Activated naive CD4-positive, alpha-beta T cell treated with anti-CD3 and anti-CD28 coated beads, Interleukin-2, amount 50 U/mL, for 72 hours (primary cell): Measurements from ENCODE around the gene MAGT1. TPM values are rescaled to one million over a fixed set of nuclear protein-coding genes. Genes with fewer than 3 reads are reported as not detected.
A peak's percentile ranks its signal among the peaks of the same experiment; 100 is the strongest.
"Not testable (repeated sequence)": the region's sequence is repeated elsewhere in the genome, so short reads cannot be mapped to it uniquely, and the experiment has no call there.

Experiments
- ATAC-seq, 2 donors: fragments of 150-1000 bp; cut with Tn5 transposase; 2 replicates each; pipeline ENCODE4 v1.10.0; 2021; ENCODE audit warnings: mild to moderate bottlenecking in 2 of 2, moderate library complexity in 2 of 2
- DNase-seq, 2 donors: peaks; one replicate each; pipeline ENCODE4 v3.0.0; 2021 to 2022; ENCODE audit warnings: low spot score in 2 of 2
- H3K27ac Mint-ChIP-seq, 2 donors: one replicate each; pipeline ENCODE4 v1.8.0; 2022; ENCODE audit warnings: mild to moderate bottlenecking in 2 of 2, mixed read lengths in 2 of 2
- H3K36me3 Mint-ChIP-seq, 2 donors: one replicate each; pipeline ENCODE4 v1.8.0; 2022; ENCODE audit warnings: mixed read lengths in 2 of 2
- H3K9me3 Mint-ChIP-seq, 2 donors: one replicate each; pipeline ENCODE4 v1.8.0; 2022; ENCODE audit warnings: mixed read lengths in 2 of 2
- total RNA-seq, 2 donors: library from RNA; stranded (reverse); gene quantifications; one replicate each; pipeline ENCODE4 v1.2.3, GENCODE V29; 2022

The MAGT1 gene
- 10 to 100 TPM; 26.5 to 39.5 TPM for total RNA-seq

- ATAC-seq (peak; percentile 94 to 96), DNase-seq (peak; percentile 78 to 91)
- Mint-ChIP-seq H3K36me3 (peaks cover 15 to 21% of the 10 kb centered on the region in 2 donors), H3K9me3 (no peaks in the 10 kb centered on the region), H3K27ac (peak within 1 kb of the TSS; percentile 99)
Measured at GRCh38 chrX:77894921-77895886, at the start of gene MAGT1. Gene MAGT1 (minus strand): TSS chrX:77895435. CDS start chrX:77895410, 25 bp downstream.

DNA sequence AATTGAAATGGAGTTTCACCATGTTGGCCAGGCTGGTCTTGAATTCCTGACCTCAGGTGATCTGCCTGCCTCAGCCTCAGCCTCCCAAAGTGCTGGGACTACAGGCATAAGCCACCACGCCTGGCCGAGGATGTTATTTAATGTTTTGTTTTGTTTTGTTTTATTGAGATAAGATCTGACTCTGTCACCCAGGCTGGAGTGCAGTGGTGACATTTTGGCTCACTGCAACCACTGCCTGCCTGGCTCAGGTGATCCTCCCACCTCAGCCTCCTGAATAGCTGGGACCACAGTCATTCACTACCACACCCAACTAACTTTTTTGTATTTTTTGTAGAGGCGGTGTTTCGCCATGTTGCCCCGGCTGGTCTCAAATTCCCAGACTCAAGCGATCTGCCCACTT lies 49.8 kb upstream of the MAGT1 start:
- not testable (repeated sequence) for H3K27ac Mint-ChIP-seq, DNase-seq, H3K36me3 Mint-ChIP-seq, H3K9me3 Mint-ChIP-seq, ATAC-seq

DNA sequence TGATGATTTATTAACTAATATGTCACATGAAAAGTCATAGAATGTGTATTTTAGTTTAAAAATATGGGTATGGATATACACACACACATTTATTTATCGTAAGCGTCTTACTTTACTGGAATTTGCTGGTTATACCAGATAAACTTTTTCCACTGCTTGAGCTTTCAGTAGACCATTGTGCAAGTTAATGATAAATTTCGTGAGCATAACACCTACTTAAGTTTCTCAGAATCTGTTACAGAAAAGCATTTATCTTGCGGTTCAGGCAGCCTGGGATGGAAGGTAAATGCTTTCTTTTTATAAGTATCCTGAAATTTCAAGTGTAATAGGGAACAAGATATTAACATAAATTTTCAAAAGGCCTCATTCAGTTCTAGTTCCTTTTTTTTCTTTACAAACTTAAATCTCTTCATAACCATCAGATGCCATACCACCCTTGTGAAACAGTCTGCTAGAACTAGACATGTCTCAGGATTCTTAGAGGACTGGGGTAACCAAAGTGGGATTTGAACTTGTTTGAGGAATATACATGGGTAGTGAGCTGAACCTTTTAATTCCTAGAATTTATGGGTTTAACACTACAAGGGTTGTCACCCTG lies 42.9 kb upstream of the MAGT1 start:
- DNase-seq (no peak), ATAC-seq (no peak)
- Mint-ChIP-seq H3K27ac (no peak overlapping the region), H3K9me3 (no peaks in the 10 kb centered on the region), H3K36me3 (no peaks in the 10 kb centered on the region)

GRCh38 chrX:77937291-77937690 lies 42.1 kb upstream of the MAGT1 start:
- no peaks in the 10 kb centered on the region for H3K36me3 Mint-ChIP-seq
- no peak for ATAC-seq
- no peak overlapping the region for H3K27ac Mint-ChIP-seq
- DNase-seq, result no peak
- no peaks in the 10 kb centered on the region for H3K9me3 Mint-ChIP-seq

- DNase-seq (no peak), ATAC-seq (no peak)
- no peak overlapping the region for H3K27ac Mint-ChIP-seq
- no peaks in the 10 kb centered on the region for H3K9me3 Mint-ChIP-seq
- H3K36me3 Mint-ChIP-seq, result no peaks in the 10 kb centered on the region
Measured at GRCh38 chrX:77936299-77936698, 41.1 kb upstream of the MAGT1 start.

DNA sequence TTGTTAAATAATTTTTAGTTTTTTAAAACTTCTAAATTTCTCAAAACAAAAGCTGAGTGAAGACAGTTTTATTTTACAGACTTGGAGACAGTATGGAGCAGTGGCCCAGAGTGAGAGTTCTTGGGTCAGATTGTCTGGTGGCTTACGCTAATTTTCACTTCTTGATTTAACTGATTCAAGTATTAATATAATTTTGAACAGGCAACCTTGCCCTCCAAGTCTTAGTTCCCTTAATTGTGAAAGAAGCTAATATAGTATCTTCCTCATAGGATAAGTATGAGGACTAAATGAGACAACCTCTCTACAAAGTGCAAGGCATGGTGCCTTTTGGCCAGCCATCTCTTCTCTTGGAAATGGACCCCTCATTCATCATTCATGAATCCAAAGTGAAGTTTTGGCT lies 40.7 kb upstream of the MAGT1 start:
- DNase-seq, result no peak

DNA sequence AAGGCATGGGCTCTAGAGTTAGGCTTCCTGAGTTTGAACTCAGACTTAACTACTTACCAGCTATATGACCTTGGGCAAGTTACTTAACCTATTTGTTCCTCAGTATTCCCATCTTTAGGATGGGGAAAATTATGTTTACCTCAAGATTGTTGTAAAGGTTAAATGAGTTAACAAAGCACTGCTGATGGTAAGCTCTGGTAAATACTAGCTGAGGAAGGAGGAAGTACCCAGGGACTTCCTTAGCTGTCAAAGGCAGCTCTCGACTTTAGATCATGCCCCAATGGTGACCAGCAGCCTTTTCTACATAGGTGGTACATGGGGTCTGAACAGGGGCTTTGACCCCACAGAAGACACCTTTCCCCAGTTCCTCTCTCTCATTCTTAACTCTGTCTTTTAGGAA lies 35.3 kb upstream of the MAGT1 start:
- DNase-seq (no peak), ATAC-seq (no peak)
- no peaks in the 10 kb centered on the region for H3K9me3 Mint-ChIP-seq
- H3K27ac Mint-ChIP-seq, result no peak overlapping the region
- no peaks in the 10 kb centered on the region for H3K36me3 Mint-ChIP-seq

More for the DNA sequence above, 40.7 kb upstream of the MAGT1 start:
- Mint-ChIP-seq H3K36me3 (no peaks in the 10 kb centered on the region), H3K27ac (no peak overlapping the region), H3K9me3 (no peaks in the 10 kb centered on the region)
- no peak for ATAC-seq

DNA sequence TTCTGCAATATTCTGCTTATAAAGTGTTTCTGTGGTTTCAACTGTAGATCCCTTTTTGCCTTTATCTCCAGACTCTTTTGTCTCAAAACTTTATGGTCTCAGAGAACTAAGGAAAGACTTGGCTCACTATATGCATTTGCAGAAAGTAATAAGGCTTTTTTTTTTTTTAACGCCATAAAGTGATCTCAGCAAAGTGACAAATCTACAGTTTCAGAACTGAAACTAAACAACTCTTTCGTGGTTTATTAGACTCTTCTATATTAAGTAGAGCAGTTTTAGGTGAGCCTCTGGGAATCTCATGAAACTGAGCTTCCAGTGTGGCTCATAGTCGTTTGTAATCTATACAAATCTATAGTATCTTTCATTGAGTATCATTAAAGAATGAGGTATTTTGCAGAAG lies 30.5 kb upstream of the MAGT1 start:
- peaks cover 0 to 4% of the 10 kb centered on the region in 2 donors for H3K9me3 Mint-ChIP-seq
- no peak overlapping the region for H3K27ac Mint-ChIP-seq
- DNase-seq (no peak), ATAC-seq (peak in 1 of 2 donors; percentile 13)
- no peaks in the 10 kb centered on the region for H3K36me3 Mint-ChIP-seq

DNA sequence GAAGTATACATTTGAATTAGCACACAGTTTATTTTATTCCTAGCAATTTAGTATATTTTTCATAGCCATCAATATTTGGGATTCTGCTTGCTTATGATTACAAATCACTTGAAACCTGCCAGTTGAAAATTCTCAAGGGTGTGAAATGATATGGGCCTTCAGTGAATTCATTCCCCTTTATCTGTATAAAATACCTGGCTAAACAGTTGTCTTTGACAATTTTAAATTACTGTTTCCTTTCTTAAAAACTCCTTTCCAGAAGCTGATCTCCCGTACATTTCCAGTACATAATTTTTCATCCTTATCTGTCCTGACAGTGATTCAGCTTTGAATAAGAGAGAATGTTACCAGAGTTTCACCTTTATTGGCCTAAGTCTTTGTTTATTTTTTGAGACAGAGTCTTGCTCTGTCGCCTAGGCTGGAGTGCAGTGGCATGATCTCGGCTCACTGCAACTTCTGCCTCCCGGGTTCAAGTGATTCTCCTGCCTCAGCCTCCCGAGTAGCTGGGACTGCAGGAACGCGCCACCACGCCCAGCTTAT lies 29.2 kb upstream of the MAGT1 start:
- Mint-ChIP-seq H3K27ac (no peak overlapping the region), H3K36me3 (no peaks in the 10 kb centered on the region), H3K9me3 (peaks cover 0 to 4% of the 10 kb centered on the region in 2 donors)
- ATAC-seq (no peak), DNase-seq (no peak)

DNA sequence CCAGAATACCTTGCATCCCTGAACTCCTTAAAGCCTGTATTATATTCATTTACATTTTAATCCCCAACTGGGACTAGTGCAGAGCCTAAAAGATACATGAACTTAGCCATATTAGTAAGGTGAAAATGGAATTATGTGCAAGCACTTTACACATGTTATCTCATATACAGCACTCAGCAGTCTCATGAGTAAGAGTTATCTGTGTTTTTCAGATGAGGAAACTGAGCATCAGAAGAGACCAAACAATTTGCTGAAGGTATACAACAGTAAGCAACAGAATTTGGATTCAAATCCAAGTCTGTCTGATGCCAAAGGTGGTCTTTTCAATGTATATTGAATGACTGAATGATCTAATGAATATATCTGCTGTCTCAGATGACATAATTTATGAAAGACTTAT lies 27.6 kb upstream of the MAGT1 start:
- ATAC-seq (no peak), DNase-seq (no peak)
- Mint-ChIP-seq H3K27ac (no peak overlapping the region), H3K9me3 (peaks cover 0 to 4% of the 10 kb centered on the region in 2 donors), H3K36me3 (no peaks in the 10 kb centered on the region)

- not testable (repeated sequence) for H3K27ac Mint-ChIP-seq
Measured at GRCh38 chrX:77919370-77919769, 24.1 kb upstream of the MAGT1 start.

GRCh38 chrX:77918568-77918967 lies 23.3 kb upstream of the MAGT1 start:
- Mint-ChIP-seq H3K9me3 (peaks cover 0 to 4% of the 10 kb centered on the region in 2 donors), H3K27ac (no peak overlapping the region), H3K36me3 (no peaks in the 10 kb centered on the region)
- no peak for ATAC-seq
- no peak for DNase-seq

More at GRCh38 chrX:77919370-77919769, 24.1 kb upstream of the MAGT1 start:
- DNase-seq, H3K9me3 Mint-ChIP-seq, ATAC-seq, H3K36me3 Mint-ChIP-seq: not testable (repeated sequence)

GRCh38 chrX:77917294-77917933 lies 22.2 kb upstream of the MAGT1 start:
- DNase-seq (no peak), ATAC-seq (no peak)
- Mint-ChIP-seq H3K36me3 (no peaks in the 10 kb centered on the region), H3K27ac (peak overlapping the region; percentile 12 to 66), H3K9me3 (peaks cover 0 to 4% of the 10 kb centered on the region in 2 donors)

GRCh38 chrX:77910108-77910840 lies 15.0 kb upstream of the MAGT1 start, which contains the start of gene ATP7A:
Gene ATP7A (plus strand): TSS chrX:77910693. CDS start chrX:77971642, 60,949 bp downstream.
- ATAC-seq, result peak; percentile 94 to 95
- Mint-ChIP-seq H3K36me3 (peaks cover 0 to 6% of the 10 kb centered on the region in 2 donors), H3K9me3 (no peaks in the 10 kb centered on the region), H3K27ac (peak within 1 kb of the TSS; percentile 96 to 97)
- DNase-seq, result peak; percentile 79 to 86

GRCh38 chrX:77901506-77901905 lies 6.3 kb upstream of the MAGT1 start:
- peak overlapping the region in 1 of 2 donors; percentile 98 for H3K27ac Mint-ChIP-seq
- peaks cover 10 to 25% of the 10 kb centered on the region in 2 donors for H3K36me3 Mint-ChIP-seq
- H3K9me3 Mint-ChIP-seq, result no peaks in the 10 kb centered on the region
- no peak for ATAC-seq
- no peak for DNase-seq

DNA sequence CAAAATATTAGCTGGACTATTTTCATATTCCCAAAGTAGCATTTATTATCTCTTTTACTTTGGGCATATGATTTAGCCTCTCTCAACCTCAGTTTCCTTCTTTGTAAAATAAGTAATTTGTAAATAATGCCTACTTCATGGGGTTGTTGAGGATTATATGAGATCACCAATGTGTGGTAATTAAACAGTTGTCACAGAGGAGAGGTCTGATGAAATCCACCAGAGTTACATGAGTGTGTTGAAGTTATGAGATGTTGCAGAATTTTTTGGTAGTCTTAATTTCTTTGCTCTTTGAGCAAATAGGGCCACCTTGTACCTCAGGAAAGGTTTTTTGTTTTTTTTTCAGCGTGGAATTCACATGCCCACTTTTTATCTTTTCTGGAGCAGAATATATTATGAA lies 5.5 kb upstream of the MAGT1 start:
- Mint-ChIP-seq H3K36me3 (peaks cover 12 to 25% of the 10 kb centered on the region in 2 donors), H3K27ac (peak overlapping the region; percentile 29 to 98), H3K9me3 (no peaks in the 10 kb centered on the region)
- ATAC-seq (no peak), DNase-seq (no peak)
